NCI-H69 (cell line): Measurements from ENCODE around the gene EIF3F.
"Not testable (repeated sequence)": the region's sequence is repeated elsewhere in the genome, so short reads cannot be mapped to it uniquely, and the experiment has no call there.

Experiments
- DNase-seq: peaks from one replicate; lab custom pipeline; 2025; lab: John Stamatoyannopoulos, UW

The EIF3F gene

DNA sequence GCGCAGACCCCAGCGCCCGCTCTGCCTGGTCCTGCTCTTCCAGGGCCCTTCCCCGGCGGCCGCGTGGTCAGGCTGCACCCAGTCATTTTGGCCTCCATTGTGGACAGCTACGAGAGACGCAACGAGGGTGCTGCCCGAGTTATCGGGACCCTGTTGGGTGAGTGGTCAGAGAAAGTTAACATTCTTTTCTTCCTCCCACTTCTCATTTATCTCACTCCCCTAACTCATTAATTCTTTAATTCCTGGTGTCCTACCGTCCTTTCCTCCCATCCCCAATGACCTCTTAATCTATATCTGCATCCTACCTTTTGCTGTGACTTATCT is 385 bp downstream of the EIF3F start:
- DNase-seq, result not testable (repeated sequence)

DNA sequence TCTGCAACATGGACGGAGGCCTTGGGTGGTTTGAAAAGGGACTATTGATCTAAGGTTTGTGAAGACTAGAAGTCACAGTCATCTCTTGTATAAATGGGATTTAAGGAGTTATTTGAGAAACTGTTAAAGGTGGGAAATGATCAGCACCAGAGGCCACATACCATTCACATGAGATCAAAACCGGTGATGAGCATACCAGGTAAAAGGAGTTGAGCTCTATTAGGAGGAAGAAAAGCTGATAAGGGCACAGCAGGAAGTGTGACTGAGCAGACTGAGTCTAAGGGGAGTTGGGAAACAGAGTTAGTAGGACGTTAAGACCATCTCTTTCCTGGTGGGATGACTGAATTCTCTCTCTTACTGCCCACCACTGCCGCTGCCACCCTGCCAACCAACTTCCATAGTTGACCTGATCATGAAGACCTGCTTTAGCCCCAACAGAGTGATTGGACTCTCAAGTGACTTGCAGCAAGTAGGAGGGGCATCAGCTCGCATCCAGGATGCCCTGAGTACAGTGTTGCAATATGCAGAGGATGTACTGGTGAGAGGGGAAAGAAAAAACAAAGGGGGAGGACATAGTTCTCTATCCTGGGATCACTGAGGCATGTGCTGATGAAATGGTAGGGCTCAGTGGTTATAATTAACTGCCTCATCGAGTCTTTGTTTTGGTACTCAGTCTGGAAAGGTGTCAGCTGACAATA is 7.6 kb downstream of the EIF3F start:
- no peak for DNase-seq

DNA sequence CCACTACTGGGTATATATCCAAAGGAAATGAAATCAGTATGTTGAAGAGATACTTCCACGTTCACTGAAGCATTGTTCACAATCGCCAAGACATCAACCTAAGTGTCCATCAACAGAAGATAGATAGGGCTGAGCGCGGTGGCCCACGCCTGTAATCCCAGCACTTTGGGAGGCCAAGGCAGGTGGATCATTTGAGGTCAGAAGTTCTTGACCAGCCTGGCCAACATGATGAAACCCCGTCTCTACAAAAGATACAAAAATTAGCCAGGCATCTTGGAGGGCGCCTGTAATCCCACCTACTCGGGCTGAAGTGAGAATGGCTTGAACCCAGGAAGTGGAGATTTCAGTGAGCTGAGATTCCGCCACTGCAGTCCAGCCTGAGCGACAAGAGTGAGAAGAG is 12.7 kb downstream of the EIF3F start:
- no peak for DNase-seq

DNA sequence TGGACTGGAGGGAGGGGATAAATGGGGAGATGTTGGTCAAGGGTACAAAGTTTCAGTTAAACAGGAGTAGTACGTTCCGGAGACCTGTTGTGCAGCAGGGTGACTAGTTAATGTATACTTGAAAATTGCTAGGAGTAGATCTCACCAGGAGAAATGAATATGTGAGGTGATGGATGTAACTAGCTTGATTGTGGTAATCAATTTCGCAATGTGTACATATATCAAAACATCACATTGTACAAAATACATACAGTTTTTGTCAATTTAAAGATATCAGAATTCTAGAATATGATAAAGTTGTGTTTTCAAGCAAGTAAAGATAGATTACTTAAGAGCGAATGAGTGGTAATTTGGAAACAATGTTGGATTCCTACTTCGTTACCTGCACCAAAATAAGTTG is 13.3 kb downstream of the EIF3F start:
- DNase-seq, result no peak

DNA sequence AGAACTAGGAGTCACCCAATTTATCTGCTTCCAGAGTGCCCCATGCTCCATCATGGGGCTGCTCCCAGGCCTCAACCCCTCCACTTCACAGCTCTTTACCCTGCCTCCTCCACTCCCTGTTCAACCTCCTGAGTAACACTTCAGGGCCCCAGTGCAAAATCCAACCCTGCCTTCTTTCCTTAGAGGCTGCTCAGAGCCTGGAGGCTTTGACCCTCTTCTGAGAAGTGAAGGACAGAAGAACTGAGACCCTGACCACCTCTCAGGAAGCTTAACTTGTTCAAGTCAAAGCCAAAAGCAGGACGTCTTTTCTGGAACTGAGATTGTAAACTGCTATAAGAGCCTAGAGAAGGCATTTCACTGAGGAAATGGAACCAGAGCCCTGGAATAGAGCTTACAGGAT is 15.5 kb downstream of the EIF3F start:
- no peak for DNase-seq

DNA sequence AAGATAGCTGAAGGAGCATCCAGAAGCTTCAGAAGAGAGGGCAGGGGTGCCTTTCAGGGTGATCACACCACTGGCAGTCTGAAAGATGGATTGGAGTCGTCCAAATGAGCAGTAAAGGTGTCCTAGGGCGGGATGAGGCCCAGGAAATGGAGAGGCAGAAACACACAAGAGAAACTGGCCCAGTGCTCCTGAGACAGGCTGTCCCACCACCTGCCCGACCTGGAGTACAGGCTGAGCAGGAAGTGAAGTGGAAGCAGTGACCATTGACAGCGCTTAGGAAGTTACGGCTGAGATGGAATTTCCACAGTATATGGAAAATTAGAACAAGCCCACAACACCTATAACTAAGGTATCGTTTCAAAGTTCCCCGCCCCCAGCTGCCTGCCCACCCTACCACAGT is 16.1 kb downstream of the EIF3F start:
- DNase-seq, result no peak

DNA sequence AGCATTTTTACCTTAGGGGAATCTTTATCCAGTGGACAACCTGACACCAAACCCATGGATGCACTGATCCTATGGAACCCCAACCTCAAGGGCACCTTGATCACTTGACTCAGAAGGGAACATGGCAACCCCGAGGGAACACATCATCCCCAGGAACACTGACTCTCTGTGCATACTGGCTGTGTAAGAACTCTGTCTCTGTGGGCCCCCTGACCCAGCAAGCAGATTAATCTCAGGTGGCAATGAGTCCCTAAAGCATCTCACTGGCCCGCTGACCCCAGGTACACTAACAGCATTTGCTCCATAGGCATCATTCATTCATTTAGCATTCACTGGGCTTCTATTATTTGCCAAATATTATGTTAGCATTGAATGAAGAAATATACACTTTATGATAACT is 16.9 kb downstream of the EIF3F start:
- no peak for DNase-seq

DNA sequence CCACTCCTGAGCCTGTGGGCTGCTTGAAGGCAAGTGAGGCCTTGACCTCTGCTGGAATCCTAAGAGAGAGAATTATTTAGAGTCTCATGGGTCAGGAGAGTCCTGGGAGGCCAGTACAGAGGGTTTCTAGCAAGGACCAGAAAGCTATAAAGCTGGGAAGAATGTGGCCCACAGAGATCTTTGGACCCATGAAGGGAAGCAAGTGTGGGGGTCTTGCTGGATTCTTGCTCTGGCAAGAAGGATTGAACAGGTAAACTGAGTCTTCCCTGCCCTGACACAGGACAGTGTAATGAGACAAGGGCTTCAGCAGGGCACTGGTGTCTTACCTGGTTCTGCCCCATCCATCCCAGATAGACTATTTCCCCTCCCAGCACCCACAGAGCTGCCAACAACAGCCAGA is 18.4 kb downstream of the EIF3F start:
- DNase-seq, result no peak

DNA sequence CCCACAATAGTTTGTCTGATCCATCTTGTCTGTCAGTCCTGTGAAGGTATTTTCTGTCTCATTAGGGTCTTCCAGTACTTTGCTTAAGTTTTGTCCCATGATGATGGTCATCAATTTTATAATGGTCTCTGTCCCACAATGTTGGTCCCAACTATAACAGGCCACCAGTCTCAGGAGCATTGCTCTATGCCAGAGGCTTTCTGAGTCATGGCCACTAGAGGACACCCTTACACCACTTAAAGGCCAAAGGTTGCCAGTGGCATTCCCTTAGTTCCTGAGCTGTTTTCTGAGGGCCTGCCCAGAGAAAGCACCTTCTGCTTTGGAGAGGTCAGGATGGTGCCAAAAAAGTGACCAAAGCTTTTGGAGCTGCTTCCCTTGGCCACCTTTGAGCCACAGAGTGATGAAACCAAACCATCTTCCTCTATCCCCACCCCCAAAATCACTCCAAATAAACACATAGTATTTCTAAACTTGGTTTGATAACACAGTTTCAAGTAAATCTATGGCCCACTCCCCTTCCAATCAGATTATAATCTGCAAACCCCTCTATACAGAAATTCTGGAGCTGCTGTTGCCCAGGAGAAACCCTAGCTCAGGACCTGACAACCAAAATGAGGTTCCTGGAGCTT is 19.3 kb downstream of the EIF3F start:
- DNase-seq, result peak; percentile 75

DNA sequence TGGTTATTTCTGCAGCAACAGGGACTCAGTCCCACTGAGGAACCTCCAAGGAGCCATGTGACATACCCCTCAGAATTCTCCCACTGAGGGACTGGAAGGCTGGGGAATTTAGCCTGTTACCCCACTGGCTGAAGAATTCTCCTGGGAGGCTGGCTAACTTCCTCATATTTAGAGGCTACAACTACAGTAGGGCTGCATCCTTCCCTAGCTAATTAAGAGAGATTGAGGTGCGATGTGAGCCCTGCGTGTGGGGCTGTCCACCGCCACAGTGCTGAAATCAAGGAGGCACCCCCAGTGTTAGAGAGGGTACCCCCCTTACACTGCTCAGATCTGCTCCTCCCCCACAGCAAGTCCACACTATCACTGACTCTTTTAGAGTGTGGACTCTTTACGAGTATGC is 21.1 kb downstream of the EIF3F start:
- peak; percentile 14 for DNase-seq

DNA sequence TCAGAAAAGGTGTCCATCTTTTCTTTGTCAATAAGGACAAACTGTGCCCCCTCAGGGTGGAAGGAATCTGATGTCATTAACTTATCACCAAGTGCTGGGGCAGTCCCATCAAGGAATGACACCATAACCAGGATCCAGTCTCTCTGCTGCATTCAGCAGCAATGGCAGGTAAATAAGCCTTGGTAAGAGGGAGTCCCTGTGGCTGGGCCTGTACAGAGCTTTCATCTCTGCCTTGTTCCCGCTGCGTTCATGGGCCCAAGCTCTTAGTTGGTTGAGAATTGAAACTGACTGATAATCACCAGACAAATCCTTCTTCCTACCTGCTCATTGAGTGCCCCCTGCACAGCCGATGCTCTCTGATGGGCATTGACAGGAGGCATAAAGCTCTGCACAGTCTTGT is 22.7 kb downstream of the EIF3F start:
- no peak for DNase-seq

DNA sequence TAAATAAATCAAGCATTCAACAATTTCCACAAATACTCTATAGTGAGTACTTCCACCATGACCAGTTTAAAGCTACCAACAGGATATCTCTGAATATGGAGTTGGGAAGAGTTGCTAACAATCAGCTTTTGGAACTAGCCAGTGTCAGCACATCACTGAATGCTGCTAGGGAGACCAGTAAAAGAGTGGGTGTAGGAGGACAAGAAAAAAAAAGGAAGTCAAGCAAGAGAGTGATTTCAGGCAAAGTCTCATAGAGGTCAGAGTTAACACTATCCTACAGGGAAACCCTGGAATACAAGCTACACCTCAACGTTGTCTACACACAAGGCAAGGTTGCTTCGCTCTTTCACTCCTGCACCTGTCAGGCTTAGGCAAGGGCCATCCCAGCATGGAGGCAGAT is 24.2 kb downstream of the EIF3F start:
- DNase-seq, result no peak

DNA sequence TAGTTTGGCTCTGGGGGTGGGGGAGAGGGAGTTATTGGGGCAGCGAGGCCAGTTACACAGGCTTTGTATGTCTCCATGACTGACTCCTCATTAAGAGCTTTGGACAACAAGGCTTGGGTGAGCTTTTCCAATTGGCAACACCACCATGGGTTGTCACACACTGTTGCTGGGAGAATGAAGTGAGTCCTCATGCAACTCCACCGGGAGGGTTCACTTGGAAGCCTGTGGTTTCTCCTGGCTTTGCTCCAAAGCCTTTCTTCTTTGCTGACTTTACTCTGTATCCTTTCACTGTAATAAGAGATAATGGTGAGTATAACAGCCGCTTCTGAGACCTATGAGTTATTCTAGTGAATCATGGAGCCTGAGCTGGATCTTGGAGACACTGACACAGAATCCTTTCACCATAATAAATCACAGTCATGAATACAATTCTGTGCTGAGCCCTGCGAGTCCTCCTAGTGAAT is 24.9 kb downstream of the EIF3F start:
- DNase-seq, result no peak

DNA sequence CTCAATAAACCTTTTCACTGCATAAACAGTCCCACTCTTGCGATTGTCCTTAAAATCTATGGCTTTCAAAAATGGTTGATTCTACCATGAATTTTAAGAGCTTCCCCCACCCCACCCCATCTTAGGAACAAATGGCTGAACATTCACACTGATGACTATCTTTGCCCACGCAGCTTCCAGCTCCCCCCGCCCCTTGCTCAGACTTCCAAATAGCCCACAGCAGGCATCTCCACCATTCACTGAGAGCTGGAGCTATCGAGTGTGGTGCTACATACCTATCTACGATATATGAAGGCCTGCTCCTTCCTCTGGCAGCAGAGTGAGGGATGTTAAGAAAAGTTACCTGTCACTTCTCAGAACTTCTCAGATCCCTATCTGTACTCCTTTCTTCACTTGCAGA is 26.7 kb downstream of the EIF3F start:
- DNase-seq, result no peak

DNA sequence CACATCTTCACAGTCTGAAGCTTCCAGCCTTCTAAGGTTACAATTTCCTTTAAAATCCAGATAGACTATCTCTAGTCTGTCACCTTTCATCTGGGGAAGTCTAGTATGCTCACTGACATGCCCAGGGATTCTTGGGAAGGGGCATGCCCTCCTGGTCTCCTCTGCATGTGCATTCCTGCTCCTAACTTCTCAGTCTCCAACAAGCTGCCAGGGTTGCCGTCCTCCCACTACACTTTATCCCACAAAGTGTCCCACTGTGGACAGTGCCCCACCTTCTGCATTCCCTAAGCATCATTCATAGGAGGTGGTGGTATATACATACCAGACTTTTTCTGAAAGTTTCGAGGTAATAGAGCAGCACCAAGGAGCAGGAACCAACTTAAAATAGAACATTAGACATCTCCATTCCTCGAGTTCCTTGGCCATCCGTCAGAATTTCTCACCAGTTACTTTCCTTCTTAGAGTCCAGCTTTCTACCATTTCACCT is 28.7 kb downstream of the EIF3F start:
- no peak for DNase-seq

DNA sequence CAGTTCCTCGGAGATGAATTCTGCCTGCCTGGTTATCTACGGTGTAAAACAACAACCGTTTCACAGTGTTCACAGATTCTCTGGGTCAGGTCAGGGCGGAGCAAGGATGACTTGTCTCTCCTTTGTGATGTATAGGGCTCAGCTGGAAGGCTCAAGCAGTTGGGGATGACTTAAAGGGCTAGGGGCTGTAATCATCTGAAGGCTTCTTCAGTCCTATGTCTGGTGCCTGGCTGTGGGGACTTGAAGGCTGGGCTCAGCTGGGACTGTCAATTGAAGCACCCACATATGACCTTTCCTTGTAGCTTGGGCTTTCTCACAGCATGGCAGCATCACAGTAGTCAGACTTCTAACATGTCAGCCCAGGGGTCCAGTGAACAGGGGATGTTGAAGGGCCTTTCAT is 29.3 kb downstream of the EIF3F start:
- DNase-seq, result no peak

DNA sequence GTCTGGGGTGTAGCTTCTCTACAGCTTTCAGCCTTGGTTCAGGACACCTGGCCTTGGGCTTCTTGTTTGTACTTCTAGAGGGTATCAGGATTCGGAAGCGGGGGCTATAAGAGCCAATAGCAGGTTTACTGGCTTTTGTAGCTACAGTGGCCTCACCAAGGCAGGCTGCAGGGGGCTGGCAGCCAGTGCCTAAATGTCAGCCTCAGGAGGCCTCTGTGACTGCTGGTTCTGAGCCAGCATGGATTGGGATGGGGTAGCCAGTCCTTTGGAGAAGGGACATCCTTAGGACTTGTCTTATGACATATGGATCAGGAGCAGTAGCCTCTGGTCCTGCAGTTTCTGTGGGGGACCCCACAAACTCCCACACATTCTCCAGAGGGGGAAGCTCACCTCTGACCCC is 29.9 kb downstream of the EIF3F start:
- DNase-seq, result no peak

DNA sequence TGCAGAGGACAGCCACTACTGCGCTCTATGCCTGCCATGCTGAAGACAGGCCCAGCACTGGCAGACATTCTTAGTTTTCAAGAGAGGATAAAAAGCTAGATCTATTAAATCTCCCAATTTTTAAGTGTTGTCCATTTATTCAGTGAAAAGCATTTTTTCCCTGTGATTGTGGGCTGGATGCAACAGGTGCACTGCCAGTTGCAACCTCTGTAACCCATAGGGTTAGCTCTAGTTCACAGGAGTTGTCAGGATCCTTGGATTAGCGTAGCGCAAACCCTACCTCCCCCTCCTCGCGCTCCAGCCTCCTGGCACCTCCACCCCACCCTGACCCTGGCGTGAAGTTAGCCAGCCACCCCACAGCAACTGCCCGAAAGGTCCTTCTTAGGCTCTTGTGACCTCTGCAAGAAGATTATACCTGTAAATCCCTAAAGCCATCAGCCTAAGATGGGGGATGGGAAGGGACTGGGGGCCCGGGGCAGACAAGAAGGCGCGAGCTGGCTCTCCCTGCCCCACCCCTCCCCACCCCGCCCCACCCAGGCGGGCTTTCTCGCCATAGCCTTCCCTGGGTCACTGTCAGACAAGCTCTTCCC is 30.9 kb downstream of the EIF3F start:
- no peak for DNase-seq

DNA sequence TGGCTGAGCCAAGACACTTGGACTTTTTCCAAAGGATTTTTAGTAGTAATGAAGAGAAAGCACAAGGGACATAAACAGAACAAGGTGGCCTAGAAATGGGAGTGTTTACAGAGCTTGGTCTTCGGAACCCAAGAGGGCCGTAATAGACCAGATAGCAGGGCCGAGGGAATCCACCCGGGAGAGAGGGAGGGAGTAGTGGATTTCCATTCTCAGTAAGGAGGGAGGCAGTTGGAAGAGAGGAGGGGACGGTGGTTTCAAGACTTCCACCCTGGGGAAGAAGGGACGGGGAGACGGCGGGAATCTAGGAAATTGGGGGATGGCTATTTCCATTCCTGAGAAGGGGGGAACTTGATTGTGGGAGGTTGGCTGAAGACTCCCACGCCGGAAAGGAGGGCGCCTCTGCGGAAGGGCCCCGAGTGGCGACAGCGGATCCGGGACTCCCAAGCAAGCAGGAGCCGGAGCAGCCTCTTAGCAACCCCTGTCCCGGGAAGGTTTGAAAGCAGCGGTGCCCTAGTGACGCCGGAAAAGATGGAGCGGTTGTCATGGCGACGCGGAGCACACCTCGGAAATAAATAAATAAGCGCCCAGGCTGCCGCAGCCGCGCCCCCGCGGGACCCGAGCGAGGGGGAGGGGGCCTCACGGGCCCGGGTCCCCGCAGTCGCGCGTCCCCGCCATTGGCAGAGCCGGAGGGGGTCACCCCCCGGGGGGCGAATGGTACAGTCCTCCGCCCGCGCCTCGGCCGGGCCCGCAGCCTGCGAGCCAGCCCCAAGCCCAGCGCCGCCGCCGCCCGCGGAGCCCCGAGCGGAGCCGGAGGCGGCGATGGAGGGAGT is 31.6 kb downstream of the EIF3F start:
- peak; percentile 77 for DNase-seq

DNA sequence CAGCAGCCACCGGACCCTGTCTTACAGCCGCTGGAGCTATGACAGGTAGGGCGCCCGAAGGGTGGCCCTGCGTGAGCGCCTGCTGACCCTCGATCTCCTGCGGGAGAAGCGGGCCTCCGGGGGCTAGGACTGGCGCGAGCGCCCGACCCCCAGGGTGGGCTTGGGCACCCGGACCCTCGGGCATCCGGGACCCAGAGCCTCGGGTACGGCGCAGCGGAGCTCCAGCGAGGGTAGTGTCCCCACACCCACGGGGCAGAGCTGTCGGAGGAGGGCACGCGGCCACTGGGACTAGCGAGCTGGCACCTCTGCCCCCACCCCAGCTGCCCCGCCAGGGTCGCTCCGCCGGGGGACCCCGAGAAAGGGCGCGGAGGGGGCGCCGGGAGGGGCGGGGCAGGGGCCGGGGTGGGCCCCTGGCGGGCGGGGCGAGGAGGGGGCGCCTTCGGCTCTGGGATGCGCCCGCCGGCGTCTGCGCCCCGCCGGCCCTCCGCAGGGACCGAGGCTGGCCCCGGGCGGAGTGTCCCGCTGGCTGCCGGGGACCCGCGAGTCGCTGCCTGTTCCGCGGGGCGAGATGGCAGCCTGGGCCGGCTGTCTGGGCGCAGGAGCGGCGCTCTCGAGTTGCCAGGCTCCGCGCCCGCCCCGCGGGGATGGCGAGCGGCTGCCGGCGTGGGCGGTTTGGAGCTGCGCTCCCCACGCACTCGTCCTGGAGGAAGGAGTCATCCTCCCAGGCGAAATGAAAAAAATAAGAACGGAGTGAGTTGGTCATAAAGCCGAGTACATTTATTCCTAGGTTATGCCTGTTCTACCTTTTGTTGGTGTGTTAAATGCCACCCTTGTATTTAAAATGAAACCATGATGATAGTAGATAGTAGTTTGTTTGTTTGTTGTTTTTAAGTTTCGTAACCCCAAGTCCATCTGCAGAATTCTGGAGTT is 32.4 kb downstream of the EIF3F start:
- peak; percentile 46 for DNase-seq

DNA sequence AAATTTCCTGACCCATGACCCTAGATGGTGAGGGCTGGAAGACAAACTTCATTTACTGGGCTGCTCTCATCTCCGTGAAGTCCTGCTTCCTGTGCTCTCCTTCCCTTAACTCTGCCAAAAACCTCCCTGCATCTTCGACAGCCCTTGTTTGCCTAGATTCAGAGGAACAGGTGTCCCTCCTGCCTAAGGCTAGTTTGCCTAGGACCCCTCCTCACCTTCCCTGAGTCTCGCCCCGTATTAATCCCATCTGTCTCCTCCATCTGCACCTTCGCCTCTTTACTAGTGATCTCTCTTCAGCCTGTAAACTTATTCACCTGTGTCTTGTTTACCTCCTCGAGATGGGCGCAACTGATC is 33.1 kb downstream of the EIF3F start:
- peak; percentile 57 for DNase-seq

DNA sequence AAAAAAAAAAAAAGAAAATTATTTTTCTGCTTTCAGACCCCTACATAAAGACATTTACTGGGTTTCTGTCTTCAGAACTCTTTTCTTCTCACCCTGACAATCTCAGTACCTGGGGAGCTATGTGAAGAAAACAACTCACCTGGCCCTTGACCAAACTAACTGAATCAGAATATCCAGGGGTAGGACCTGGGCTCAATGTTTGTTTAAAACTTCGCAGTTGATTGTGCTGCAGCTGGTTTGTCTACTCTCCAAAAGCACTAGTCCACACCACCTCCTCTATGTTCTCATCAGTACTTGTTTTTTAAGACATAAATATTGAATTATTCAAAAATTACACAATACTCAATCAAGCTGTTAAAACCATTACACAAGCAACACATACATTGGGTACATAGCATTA is 34.8 kb downstream of the EIF3F start:
- DNase-seq, result no peak
